ENCODE data around the gene COBL.

Gene COBL

GRCh38 chr7:51121036-51121790 is 195.4 kb downstream of the COBL start:
- H3K27ac ChIP-seq = peak overlapping the region; percentile 82
- no peak for TF ChIP-seq CTCF (conservative IDR thresholded peaks at IDR 0.05)

GRCh38 chr7:51118628-51119027 is 198.0 kb downstream of the COBL start:
- no peak for TF ChIP-seq CTCF (conservative IDR thresholded peaks at IDR 0.05)
- no peak overlapping the region for H3K27ac ChIP-seq

- TF ChIP-seq CTCF (conservative IDR thresholded peaks at IDR 0.05) = no peak
- H3K27ac ChIP-seq = no peak overlapping the region
Observed at GRCh38 chr7:51114501-51114900, 202.1 kb downstream of the COBL start.

GRCh38 chr7:51113962-51114361 is 202.6 kb downstream of the COBL start:
- no peak overlapping the region for H3K27ac ChIP-seq
- no peak for TF ChIP-seq CTCF (conservative IDR thresholded peaks at IDR 0.05)

- no peak for TF ChIP-seq CTCF (conservative IDR thresholded peaks at IDR 0.05)
- no peak overlapping the region for H3K27ac ChIP-seq
Observed at GRCh38 chr7:51113560-51113959, 203.0 kb downstream of the COBL start.

GRCh38 chr7:51111241-51111940 is 205.2 kb downstream of the COBL start:
- no peak overlapping the region for H3K27ac ChIP-seq

More at GRCh38 chr7:51111241-51111940, 205.2 kb downstream of the COBL start:
- no peak for TF ChIP-seq CTCF (conservative IDR thresholded peaks at IDR 0.05)

Data from VCaP (cell line).